ENCODE measurements around the gene MSI2.

MSI2 gene

GRCh38 chr17:57480438-57481196 lies 224.3 kb downstream of the MSI2 start:
- no peak for FAIRE-seq
- TF ChIP-seq POLR2A (IDR thresholded peaks at IDR 0.05; ENCODE audit: low read depth, low read length) (no peak), POLR2AphosphoS5 (IDR thresholded peaks at IDR 0.05; ENCODE audit: low read depth, low read length) (no peak), TAF1 (IDR thresholded peaks at IDR 0.05; ENCODE audit: borderline replicate concordance, low read depth, low read length) (no peak)
- DNase-seq (ENCODE audit: insufficient read length), result no peak

GRCh38 chr17:57481910-57482391 lies 225.6 kb downstream of the MSI2 start:
- TF ChIP-seq POLR2A (IDR thresholded peaks at IDR 0.05; ENCODE audit: low read depth, low read length) (no peak), POLR2AphosphoS5 (IDR thresholded peaks at IDR 0.05; ENCODE audit: low read depth, low read length) (no peak), TAF1 (IDR thresholded peaks at IDR 0.05; ENCODE audit: borderline replicate concordance, low read depth, low read length) (no peak)
- no peak for FAIRE-seq
- DNase-seq (ENCODE audit: insufficient read length), result no peak

- DNase-seq (ENCODE audit: insufficient read length) (no peak), FAIRE-seq (no peak)
- TF ChIP-seq POLR2A (IDR thresholded peaks at IDR 0.05; ENCODE audit: low read depth, low read length), result no peak
- TF ChIP-seq POLR2AphosphoS5 (IDR thresholded peaks at IDR 0.05; ENCODE audit: low read depth, low read length), result no peak
- no peak for TF ChIP-seq TAF1 (IDR thresholded peaks at IDR 0.05; ENCODE audit: borderline replicate concordance, low read depth, low read length)
Observed at GRCh38 chr17:57482657-57483056, 226.3 kb downstream of the MSI2 start.

GRCh38 chr17:57484081-57484666 lies 227.9 kb downstream of the MSI2 start:
- no peak for DNase-seq (ENCODE audit: insufficient read length)
- no peak for TF ChIP-seq POLR2AphosphoS5 (IDR thresholded peaks at IDR 0.05; ENCODE audit: low read depth, low read length)
- no peak for TF ChIP-seq TAF1 (IDR thresholded peaks at IDR 0.05; ENCODE audit: borderline replicate concordance, low read depth, low read length)
- no peak for TF ChIP-seq POLR2A (IDR thresholded peaks at IDR 0.05; ENCODE audit: low read depth, low read length)
- no peak for FAIRE-seq

GRCh38 chr17:57484826-57485565 lies 228.7 kb downstream of the MSI2 start:
- FAIRE-seq (no peak), DNase-seq (ENCODE audit: insufficient read length) (no peak)
- TF ChIP-seq TAF1 (IDR thresholded peaks at IDR 0.05; ENCODE audit: borderline replicate concordance, low read depth, low read length) (no peak), POLR2AphosphoS5 (IDR thresholded peaks at IDR 0.05; ENCODE audit: low read depth, low read length) (no peak), POLR2A (IDR thresholded peaks at IDR 0.05; ENCODE audit: low read depth, low read length) (no peak)

- TF ChIP-seq TAF1 (IDR thresholded peaks at IDR 0.05; ENCODE audit: borderline replicate concordance, low read depth, low read length), result no peak
- no peak for TF ChIP-seq POLR2A (IDR thresholded peaks at IDR 0.05; ENCODE audit: low read depth, low read length)
- DNase-seq (ENCODE audit: insufficient read length) (no peak), FAIRE-seq (no peak)
Observed at GRCh38 chr17:57485566-57485865, 229.2 kb downstream of the MSI2 start.

- TF ChIP-seq POLR2A (IDR thresholded peaks at IDR 0.05; ENCODE audit: low read depth, low read length), result no peak
- no peak for TF ChIP-seq POLR2AphosphoS5 (IDR thresholded peaks at IDR 0.05; ENCODE audit: low read depth, low read length)
- no peak for TF ChIP-seq TAF1 (IDR thresholded peaks at IDR 0.05; ENCODE audit: borderline replicate concordance, low read depth, low read length)
- FAIRE-seq, result no peak
- DNase-seq (ENCODE audit: insufficient read length), result no peak
Observed at GRCh38 chr17:57485916-57486881, 229.9 kb downstream of the MSI2 start.

- FAIRE-seq (no peak), DNase-seq (ENCODE audit: insufficient read length) (no peak)
- TF ChIP-seq POLR2AphosphoS5 (IDR thresholded peaks at IDR 0.05; ENCODE audit: low read depth, low read length) (no peak), POLR2A (IDR thresholded peaks at IDR 0.05; ENCODE audit: low read depth, low read length) (no peak), TAF1 (IDR thresholded peaks at IDR 0.05; ENCODE audit: borderline replicate concordance, low read depth, low read length) (no peak)
Observed at GRCh38 chr17:57486882-57487301, 230.6 kb downstream of the MSI2 start.

- no peak for DNase-seq (ENCODE audit: insufficient read length)
- TF ChIP-seq POLR2A (IDR thresholded peaks at IDR 0.05; ENCODE audit: low read depth, low read length) (no peak), TAF1 (IDR thresholded peaks at IDR 0.05; ENCODE audit: borderline replicate concordance, low read depth, low read length) (no peak), POLR2AphosphoS5 (IDR thresholded peaks at IDR 0.05; ENCODE audit: low read depth, low read length) (no peak)
- FAIRE-seq, result no peak
Observed at GRCh38 chr17:57487573-57487972, 231.2 kb downstream of the MSI2 start.

GRCh38 chr17:57488856-57489255 lies 232.5 kb downstream of the MSI2 start:
- no peak for TF ChIP-seq POLR2A (IDR thresholded peaks at IDR 0.05; ENCODE audit: low read depth, low read length)
- no peak for TF ChIP-seq POLR2AphosphoS5 (IDR thresholded peaks at IDR 0.05; ENCODE audit: low read depth, low read length)
- TF ChIP-seq TAF1 (IDR thresholded peaks at IDR 0.05; ENCODE audit: borderline replicate concordance, low read depth, low read length), result no peak
- no peak for DNase-seq (ENCODE audit: insufficient read length)
- FAIRE-seq, result no peak

GRCh38 chr17:57489321-57489720 lies 233.0 kb downstream of the MSI2 start:
- no peak for FAIRE-seq
- no peak for DNase-seq (ENCODE audit: insufficient read length)
- no peak for TF ChIP-seq POLR2AphosphoS5 (IDR thresholded peaks at IDR 0.05; ENCODE audit: low read depth, low read length)
- TF ChIP-seq TAF1 (IDR thresholded peaks at IDR 0.05; ENCODE audit: borderline replicate concordance, low read depth, low read length), result no peak
- no peak for TF ChIP-seq POLR2A (IDR thresholded peaks at IDR 0.05; ENCODE audit: low read depth, low read length)
